ENCODE data around the gene MOAP1.
"Not testable (repeated sequence)": the region's sequence is repeated elsewhere in the genome, so short reads cannot be mapped to it uniquely, and the experiment has no call there.

Gene MOAP1

GRCh38 chr14:93185349-93185720 is 638 bp upstream of the MOAP1 start:
- DNase-seq: no peak

GRCh38 chr14:93183596-93184317 is 940 bp downstream of the MOAP1 start:
- no peak for DNase-seq

DNA sequence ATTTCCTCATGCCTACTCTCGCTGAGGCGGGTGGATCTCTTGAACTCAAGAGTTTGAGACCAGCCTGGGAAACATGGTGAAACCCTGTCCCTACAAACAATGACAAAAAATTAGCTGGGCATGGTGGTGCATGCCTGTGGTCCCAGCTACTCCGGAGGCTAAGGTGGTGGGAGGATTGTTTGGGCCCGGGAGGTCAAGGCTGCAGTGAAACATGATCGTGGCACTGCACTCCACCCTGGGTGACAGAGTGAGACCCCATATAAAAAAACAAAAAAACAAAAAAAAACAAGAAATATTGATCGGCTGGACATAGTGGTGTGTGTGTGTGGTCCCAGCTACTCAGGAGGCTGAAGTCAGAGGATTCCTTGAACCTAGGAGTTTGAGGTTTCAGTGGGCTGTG is 9.2 kb downstream of the MOAP1 start:
- DNase-seq: no peak

DNA sequence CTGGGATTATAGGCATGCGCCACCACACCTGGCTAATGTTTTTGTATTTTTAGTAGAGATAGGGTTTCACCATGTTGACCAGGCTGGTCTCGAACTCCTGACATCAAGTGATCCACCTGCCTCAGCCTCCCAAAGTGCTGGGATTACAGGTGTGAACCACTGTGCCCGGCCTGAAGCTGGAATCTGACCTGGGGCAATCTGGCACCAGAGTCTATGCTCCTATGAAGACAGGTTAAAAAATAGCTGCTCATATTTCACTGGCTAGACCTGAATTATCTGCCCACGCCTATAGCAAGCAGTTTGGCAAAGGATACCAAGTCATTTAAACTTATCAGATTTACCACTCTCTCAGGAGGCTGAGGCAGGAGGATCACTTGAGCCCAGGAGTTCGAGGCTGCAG is 10.0 kb downstream of the MOAP1 start:
- not testable (repeated sequence) for DNase-seq

GRCh38 chr14:93173943-93174395 is 10.7 kb downstream of the MOAP1 start:
- DNase-seq: no peak

DNA sequence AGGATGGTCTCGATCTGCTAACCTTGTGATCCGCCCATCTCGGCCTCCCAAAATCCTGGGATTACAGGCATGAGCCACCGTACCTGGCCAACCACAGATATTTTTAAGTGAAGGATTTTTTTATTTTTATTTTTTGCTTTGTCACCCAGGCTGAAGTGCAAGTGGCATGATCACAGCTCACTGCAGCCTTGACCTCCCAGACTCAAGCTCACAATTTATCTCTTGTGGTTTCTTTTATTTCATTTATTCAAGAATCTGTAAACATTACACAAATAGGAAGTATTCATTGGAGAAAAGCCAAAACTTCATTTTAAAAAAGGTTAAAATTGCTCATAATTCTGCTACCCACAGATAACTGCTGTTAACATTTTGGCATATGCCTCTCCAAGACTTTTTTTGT is 13.3 kb downstream of the MOAP1 start:
- DNase-seq: no peak

- not testable (repeated sequence) for DNase-seq
These were observed 14.6 kb downstream of the MOAP1 start for GRCh38 chr14:93170141-93170540.

GRCh38 chr14:93169619-93170018 is 15.1 kb downstream of the MOAP1 start:
- DNase-seq: not testable (repeated sequence)

GRCh38 chr14:93168610-93169009 is 16.1 kb downstream of the MOAP1 start:
- DNase-seq: not testable (repeated sequence)

GRCh38 chr14:93165271-93166265 is 19.1 kb downstream of the MOAP1 start:
- DNase-seq: not testable (repeated sequence)

- no peak for DNase-seq
These were observed 21.1 kb downstream of the MOAP1 start for GRCh38 chr14:93163564-93163963.

- DNase-seq: no peak
These were observed 23.2 kb downstream of the MOAP1 start for GRCh38 chr14:93161411-93161940.

GRCh38 chr14:93160353-93160801 is 24.3 kb downstream of the MOAP1 start:
- DNase-seq: peak in 3 of 4 experiments; percentile 38 to 50 (median 49)

GRCh38 chr14:93159625-93160352 is 24.9 kb downstream of the MOAP1 start:
- DNase-seq: not testable (repeated sequence)

DNA sequence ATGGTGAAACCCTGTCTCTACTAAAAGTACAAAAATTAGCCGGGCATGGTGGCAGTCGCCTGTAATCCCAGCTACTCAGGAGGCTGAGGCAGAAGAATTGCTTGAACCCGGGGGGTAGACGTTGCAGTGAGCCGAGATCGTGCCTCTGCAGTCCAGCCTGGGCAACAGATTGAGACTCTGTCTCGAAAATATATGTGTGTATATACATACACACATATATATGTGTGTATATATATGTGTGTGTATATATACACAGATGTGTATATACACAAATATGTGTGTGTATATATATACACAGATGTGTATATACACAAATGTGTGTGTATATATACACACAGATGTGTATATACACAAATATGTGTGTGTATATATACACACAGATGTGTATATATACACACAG is 26.3 kb downstream of the MOAP1 start:
- DNase-seq: not testable (repeated sequence)

GRCh38 chr14:93156693-93157369 is 27.9 kb downstream of the MOAP1 start:
- no peak for DNase-seq

DNA sequence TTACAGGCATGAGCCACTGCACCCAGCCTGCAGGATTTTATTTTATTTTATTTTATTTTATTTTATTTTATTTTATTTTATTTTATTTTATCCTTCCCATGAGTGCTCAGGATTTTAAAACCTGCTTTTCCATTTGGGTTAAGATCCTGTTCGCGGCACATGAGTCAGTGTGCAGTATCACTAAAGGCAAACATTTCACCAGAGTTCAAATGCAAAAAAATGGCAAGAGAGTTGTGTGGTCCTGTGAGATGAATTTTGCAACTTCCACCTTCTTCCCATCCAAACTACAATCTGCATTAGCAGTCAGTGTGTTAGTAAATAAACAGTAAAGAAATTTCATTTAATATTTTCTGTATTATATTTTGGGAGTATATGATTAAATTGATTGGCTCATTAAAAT is 29.0 kb downstream of the MOAP1 start:
- no peak for DNase-seq

- peak in 3 of 4 experiments; percentile 54 to 60 (median 58) for DNase-seq
These were observed 31.6 kb downstream of the MOAP1 start for GRCh38 chr14:93153121-93153520.

DNA sequence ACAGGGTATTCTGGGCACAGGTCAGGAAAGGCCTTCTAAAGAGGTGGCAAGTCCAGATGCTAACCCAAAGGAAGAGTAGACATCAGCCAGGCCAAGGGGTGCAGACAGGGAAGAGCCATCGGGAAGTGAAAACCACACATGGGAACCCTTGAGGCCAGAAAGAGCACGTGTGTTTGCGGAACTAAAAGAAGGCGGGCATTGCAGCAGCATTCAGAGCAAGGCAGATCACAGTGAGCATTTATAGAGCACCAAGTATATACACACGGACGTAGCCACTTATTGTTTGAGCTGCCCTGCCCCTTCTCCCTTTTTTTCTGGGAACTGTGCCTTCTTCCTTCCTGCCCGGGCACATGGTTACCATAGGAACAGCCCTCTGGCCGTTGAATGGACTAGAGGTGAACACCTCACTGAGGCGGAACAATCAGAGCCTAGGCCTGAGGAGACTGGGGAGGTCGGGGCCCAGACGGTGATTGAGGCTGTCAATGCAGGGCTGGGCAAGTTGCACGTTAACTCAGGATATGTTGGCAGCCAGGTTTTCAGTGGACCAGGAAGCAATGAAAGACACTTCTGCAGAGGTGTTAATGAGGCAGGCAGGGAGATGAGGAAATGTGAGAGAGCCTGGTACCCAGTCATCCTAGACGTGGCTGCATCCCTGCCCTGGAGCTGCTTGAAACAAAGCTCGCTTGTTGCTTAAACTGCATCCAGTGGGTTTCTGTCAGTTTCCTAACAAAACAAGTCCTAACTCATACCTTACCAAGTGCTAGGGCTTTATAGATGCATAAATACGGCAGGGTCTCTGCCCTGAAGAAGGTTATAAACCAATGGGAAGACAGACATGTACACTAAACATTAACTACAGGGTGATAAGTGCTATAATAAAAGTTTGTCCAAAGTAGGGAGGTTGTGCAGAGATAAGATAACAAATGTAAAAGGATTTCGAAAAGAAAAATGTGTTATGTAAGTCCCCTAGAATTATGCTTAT is 34.2 kb downstream of the MOAP1 start:
- DNase-seq: peak; percentile 78 to 87 (median 84)

- DNase-seq: no peak
These were observed 35.7 kb downstream of the MOAP1 start for GRCh38 chr14:93148979-93149378.
